ENCODE results near the gene RGS3.

RGS3 gene

GRCh38 chr9:113601656-113602055 lies 138.1 kb downstream of the RGS3 start:
- DNase-seq (ENCODE audit: low read depth) = no peak

DNA sequence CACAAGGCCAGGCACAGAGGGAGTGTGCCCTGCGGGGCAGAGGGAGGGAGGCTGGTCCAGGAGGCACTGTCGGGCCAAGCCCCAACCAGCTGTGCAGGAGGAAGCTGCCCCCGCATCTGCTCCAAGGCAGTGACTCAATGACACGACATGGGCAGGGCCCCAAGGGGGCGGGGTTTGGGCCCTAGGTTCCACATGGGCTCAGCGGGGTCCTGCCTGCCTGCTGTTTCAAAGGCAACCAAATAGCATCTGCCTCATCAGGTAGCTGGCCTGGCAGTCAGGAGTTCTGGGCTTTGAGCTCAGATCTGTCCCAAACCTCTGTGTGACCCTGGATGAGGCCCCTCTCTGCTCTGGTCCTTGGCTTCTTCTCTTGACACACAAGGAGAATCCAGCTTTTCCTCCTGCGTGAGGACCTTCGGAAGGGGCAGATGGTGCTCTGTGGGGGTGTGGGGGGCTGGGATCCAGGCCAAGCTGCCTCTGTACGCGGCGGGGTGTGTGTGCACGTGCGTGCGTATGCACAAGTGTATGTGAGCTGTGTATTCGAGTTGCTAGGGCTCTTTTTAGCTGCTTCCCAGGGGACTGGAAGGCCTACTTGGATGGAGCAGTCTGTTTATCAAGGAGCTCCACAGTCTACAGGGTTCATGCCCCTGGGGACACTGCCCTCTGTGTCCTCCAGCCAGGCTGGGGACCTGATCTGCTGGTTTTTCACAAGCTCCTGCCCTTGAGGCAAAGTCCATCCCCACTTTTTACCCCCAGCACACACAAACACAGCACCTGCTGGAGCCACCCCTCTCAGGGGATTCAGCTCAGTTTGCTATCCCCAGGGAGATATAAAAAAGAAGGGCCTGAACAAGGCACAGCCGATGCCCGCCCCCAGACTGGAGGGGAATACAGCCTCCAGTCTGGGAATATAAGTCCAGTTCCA lies 138.9 kb downstream of the RGS3 start:
- DNase-seq (ENCODE audit: low read depth) = peak; percentile 47

DNA sequence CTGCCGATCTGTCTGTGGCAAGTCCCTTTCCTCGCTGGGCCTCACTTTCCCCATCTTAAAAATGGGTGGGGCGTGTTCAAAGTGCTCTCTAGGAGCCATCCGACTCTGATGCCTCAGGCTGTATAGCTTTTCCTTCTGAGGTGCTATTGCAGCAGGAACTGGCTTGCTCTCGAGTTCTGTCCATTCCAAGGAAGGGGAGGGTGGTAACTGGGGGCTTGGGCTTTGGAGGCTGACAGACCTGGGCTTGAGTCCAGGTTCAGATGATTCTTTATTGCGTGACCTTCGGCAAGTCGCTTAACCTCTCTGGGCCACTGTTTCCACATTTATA lies 139.5 kb downstream of the RGS3 start:
- no peak for DNase-seq (ENCODE audit: low read depth)

DNA sequence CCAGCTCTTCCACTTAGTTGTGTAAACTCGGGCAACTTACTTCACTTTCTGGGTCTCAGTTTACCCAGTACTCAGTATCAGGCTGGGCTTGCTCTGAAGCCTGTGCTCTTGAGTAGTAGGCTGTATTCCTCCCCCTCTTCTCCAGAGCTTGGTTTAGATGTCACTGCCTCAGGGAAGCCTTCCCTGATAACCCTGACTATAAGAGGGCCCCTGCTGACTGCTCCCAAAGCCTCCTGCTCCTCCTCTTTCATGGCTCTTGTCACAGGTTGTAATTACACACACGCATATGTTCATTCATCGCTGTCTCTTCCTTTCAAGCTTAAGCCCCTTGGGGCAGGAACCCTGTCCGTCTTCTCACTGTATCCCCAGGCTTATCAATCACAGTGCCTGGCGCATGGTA lies 140.2 kb downstream of the RGS3 start:
- no peak for DNase-seq (ENCODE audit: low read depth)

DNA sequence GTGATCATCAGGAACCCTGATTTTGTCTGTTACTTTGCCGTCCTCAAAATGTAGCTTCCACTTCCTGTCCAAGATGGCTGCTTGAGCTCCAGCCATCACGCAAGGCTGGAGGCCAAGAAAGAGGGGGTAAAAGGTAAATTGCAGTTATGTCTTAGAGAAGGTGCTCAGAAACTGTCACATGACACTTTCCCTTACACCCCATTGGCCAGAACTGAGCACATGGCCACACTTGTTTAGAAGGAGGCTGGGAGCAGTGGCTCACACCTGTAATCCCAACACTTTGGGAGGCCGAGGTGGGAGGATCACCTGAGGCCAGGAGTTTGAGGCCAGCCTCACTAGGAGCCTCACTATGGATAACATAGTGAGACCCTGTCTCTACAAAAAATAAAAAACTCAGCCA lies 140.9 kb downstream of the RGS3 start:
- no peak for DNase-seq (ENCODE audit: low read depth)

DNA sequence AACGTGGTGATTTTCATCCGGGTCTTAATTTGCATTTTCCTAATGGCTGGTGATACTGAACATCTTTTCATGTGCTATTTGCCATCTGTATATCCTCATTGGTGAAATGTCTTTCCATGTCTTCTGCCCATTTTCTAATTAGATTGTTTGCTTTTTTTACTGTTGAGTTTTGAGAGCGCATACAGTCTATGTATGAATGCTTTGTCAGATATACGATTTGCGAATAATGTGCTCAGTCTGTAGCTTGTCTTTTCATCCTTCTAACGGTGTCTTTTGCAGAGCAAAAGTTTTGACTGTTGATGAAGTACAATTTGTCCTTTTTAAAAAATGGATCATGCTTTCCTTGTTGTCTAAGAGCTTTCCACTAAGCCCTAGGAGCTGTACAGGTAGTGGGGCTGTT lies 143.0 kb downstream of the RGS3 start:
- no peak for DNase-seq (ENCODE audit: low read depth)

GRCh38 chr9:113608082-113608685 lies 144.7 kb downstream of the RGS3 start:
- no peak for DNase-seq (ENCODE audit: low read depth)

GRCh38 chr9:113609562-113610318 lies 146.2 kb downstream of the RGS3 start:
- DNase-seq (ENCODE audit: low read depth) = no peak

DNA sequence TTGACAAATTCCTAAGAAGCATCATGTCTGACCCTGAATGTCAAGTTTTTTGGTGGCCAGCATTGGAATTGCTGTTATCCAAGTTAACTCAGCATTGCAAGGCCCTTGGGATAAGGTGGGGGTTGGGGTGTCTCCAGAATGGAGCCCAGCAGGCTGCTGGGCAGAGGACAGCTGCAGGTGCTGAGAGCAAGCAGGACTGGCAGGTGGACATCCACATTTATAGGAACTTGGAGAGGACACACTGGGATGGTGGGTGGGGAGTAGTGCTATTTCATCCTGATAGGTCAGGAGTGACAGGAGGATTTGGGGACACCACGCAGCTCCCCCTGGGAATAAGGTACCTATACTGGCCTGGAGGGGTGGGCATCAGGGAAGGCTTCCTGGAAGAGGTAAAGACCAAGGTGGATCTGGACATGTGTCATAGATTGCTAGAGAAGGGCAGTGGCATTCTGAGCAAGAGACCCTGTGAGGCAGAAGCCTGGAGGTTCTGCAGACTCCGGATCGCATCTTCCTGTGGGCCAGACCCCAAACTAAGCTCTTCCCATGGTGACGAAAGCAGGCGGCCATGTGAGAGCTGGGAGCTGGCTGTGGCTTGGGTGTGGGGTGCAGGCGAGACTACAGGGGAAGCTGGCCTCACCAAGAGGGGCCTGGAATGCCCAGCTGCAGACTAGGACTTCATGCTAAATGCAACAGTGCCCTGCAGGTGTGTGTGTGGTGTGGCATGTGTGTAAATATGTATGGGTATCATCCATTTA lies 148.1 kb downstream of the RGS3 start:
- no peak for DNase-seq (ENCODE audit: low read depth)

GRCh38 chr9:113612216-113612747 lies 148.8 kb downstream of the RGS3 start:
- DNase-seq (ENCODE audit: low read depth) = no peak

DNA sequence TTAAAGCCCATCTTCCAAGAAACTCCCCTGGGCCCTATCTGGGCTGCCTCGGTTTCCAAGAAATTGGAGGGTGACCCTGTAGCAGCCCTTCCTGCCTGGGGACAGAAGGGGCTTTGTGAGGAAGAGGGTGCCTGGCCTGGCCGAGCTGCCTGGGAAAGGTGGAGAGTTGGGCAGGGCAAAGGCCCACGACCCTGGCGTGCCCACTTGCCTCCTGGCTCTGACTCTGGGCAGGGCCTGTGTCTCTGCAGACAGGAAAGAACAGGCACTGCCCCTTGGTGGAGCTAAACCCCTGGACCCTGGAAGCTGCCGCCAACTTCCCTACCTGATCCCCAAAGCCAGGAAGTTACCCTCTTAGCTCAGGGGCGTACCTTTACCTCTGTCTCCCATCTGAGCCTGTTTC lies 149.3 kb downstream of the RGS3 start:
- no peak for DNase-seq (ENCODE audit: low read depth)

GRCh38 chr9:113613815-113614413 lies 150.4 kb downstream of the RGS3 start:
- DNase-seq (ENCODE audit: low read depth) = no peak

DNA sequence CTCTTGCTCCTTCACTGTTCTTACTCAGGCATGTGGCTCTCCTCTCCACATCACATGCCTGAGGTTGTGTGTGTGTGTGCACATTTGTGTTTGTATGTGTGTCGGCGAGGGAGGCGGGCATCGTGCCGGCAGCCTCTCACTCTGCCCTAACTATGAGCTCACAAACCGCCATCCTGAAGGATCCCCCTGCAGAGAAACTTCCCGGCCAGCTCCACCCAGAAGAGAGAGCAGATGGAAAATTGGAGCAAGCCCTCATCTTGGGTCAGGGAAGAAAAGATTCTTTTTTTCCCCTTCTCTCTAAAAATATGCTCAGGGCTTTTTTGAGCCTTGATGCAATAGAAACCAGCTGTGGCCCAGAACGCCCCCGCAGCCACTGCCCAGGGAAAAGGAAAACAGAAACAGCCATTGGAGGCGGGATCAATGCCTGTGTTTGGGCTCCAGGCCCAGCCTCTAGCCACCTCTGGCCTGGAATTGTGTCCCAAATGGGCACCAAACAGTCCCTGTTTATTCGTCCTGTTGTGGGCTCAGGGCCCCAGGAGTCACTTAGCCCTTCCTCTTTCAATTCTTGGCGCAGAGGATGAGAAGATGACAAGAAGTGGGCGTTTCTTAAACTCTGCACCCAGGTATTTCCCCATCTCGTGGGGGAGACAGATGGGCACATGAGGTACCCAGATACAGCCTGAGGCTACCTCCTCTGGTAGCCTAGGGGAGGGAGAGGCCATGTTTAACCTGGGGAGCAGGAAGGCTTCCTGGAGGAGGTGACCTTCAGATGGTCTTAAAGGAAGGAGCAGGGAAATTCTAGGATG lies 151.5 kb downstream of the RGS3 start:
- DNase-seq (ENCODE audit: low read depth) = peak; percentile 68

- DNase-seq (ENCODE audit: low read depth) = no peak
These were observed 152.6 kb downstream of the RGS3 start for GRCh38 chr9:113616116-113616515.

GRCh38 chr9:113616621-113617496 lies 153.3 kb downstream of the RGS3 start:
- no peak for DNase-seq (ENCODE audit: low read depth)

DNA sequence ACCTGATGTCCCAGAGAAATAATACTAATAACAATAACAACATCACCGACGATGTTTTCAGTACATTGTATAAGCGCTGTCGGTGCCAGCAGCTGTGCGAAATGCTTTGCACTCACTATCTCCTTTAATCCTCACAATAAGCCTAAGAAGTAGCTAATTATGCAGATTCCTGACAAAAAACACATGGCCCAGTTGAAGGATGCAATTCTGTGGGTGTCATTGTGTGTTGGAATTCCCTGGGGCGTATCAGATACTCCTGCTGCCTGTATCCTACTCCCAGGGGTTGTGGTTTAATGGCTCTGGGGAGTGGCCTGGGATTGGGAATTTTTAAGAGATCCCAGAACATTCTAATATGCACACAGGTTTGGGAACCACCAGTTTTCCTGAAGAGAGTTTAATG lies 154.0 kb downstream of the RGS3 start:
- DNase-seq (ENCODE audit: low read depth) = no peak

DNA sequence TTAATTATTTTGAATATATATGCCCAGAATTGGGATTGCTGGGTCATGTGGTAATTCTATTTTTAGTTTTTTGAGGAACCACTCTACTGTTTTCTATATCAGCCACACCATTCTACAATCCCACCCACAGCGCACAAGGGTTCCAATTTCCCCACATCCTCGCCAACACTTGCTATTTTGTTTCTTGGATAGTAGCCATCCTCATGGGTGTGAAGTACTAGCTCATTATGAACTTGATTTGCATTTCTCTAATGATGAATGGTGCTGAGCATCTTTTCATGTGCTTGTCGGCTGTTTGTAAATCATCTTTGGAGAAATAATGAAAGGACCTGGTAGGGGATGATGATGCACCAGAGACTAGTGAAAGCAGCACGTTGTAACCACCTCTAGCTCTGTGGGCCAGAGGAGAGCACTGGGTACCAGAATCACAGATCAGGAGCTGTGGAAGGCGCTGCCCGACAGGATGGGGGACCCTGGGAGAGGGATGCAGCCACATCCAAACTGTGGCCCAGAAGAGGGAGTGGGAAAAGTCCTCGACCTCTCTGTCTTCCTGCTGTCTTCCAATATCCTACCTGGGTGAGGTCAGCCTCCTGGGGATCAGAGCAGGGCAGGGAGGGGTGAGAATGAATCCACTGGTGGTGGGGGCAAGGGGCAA lies 155.4 kb downstream of the RGS3 start:
- no peak for DNase-seq (ENCODE audit: low read depth)

DNA sequence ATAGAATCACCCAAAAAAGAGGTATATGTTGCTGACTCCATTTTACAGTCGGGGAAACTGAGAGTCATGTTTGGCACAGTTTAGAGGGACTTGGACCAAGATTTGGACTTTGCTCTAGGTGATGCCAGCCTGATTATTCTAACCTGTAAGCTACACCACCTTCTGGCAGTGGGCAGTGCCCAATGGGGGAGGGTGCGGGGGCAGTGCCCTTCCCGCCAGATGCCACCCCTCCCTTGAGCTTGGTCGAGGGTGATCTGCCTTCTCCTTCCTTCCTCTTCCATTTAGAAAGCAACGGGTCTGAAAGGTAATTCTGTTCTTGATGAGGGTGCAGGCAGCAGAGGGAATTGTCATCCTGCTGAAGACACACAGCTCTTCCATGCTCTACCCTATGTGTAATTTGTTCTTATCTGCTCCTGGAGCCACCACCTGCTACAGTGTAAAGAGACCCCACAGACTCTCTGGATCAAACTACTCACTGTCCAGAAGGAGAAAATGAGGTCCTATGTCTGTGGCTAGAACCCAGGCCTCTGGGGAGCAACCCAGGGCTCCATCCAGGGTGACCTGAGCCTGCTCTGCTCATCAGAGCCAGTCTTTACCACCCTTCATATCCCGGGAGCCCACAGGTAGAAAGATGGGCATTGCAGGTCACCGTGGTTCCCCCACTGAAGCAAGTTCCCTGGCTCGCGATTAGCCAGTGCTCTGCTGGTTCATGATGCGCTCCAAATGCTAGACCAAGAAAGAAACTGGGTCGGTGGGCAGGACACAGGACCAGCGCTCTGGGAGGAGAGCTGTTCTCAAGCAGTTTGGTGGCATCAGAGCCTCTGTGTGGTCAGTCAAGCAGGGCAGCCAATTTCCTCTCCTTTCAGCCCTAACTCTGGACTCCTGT lies 156.2 kb downstream of the RGS3 start:
- DNase-seq (ENCODE audit: low read depth) = no peak
